GM18867 (cell line): Measurements from ENCODE around the gene COL4A1.

Experiments used
- ATAC-seq: cut with Tn5 transposase; IDR thresholded peaks from one replicate; pipeline ENCODE4 v1.9.1; 2021; ENCODE audit warnings: mild to moderate bottlenecking, moderate library complexity; ENCODE audit not compliant: unreplicated experiment

COL4A1 gene

GRCh38 chr13:110306960-110307766, at the start of gene COL4A1, which contains the start of gene COL4A2:
Gene COL4A1 (minus strand): TSS chr13:110307157. CDS start chr13:110307027, 130 bp downstream.
Gene COL4A2 (plus strand): TSS chr13:110307284. CDS start chr13:110307904, 620 bp downstream.
- no peak for ATAC-seq

- no peak for ATAC-seq
Observed at GRCh38 chr13:110356362-110356761, 49.4 kb upstream of the COL4A1 start.

- no peak for ATAC-seq
Observed at GRCh38 chr13:110354715-110355473, 47.9 kb upstream of the COL4A1 start.

GRCh38 chr13:110354123-110354627, 47.2 kb upstream of the COL4A1 start:
- ATAC-seq: no peak

- ATAC-seq: no peak
Observed at GRCh38 chr13:110353339-110353977, 46.5 kb upstream of the COL4A1 start.

GRCh38 chr13:110352735-110353134, 45.8 kb upstream of the COL4A1 start:
- no peak for ATAC-seq

GRCh38 chr13:110351636-110352420, 44.9 kb upstream of the COL4A1 start:
- no peak for ATAC-seq

- no peak for ATAC-seq
Observed at GRCh38 chr13:110350509-110350908, 43.6 kb upstream of the COL4A1 start.

GRCh38 chr13:110350049-110350448, 43.1 kb upstream of the COL4A1 start:
- no peak for ATAC-seq

GRCh38 chr13:110349239-110349638, 42.3 kb upstream of the COL4A1 start:
- no peak for ATAC-seq

- no peak for ATAC-seq
Observed at GRCh38 chr13:110348309-110349105, 41.5 kb upstream of the COL4A1 start.

- no peak for ATAC-seq
Observed at GRCh38 chr13:110347535-110348308, 40.8 kb upstream of the COL4A1 start.

GRCh38 chr13:110347088-110347487, 40.1 kb upstream of the COL4A1 start:
- ATAC-seq: no peak

- no peak for ATAC-seq
Observed at GRCh38 chr13:110346661-110347067, 39.7 kb upstream of the COL4A1 start.

- no peak for ATAC-seq
Observed at GRCh38 chr13:110345701-110346100, 38.7 kb upstream of the COL4A1 start.

- no peak for ATAC-seq
Observed at GRCh38 chr13:110345266-110345665, 38.3 kb upstream of the COL4A1 start.

GRCh38 chr13:110344320-110344719, 37.4 kb upstream of the COL4A1 start:
- no peak for ATAC-seq

GRCh38 chr13:110343241-110343865, 36.4 kb upstream of the COL4A1 start:
- no peak for ATAC-seq
